ENCODE data around the gene LDB1.

Gene LDB1

GRCh38 chr10:102069071-102069470 lies 51.1 kb downstream of the LDB1 start:
- intact Hi-C loops (cut with DNase I): no loop called here
- DNase-seq: no peak

GRCh38 chr10:102068216-102068615 lies 52.0 kb downstream of the LDB1 start:
- intact Hi-C loops (cut with DNase I): no loop called here
- no peak for DNase-seq

- intact Hi-C loops (cut with DNase I): loop anchor here (2.0 kb wide), 1 partner anchor 51 kb away; no protein-coding TSS in a partner anchor
- no peak for DNase-seq
Measured at GRCh38 chr10:102067091-102067916, 52.9 kb downstream of the LDB1 start.

GRCh38 chr10:102066399-102067088 lies 53.6 kb downstream of the LDB1 start:
- intact Hi-C loops (cut with DNase I): loop anchor here (2.0 kb wide), 1 partner anchor 52 kb away; no protein-coding TSS in a partner anchor
- no peak for DNase-seq

GRCh38 chr10:102065561-102066398 lies 54.4 kb downstream of the LDB1 start:
- intact Hi-C loops (cut with DNase I): loop anchor here (2.0 kb wide), 1 partner anchor 53 kb away; no protein-coding TSS in a partner anchor
- DNase-seq: peak in 32 of 42 donors; percentile 10 to 58 (median 34)

- intact Hi-C loops (cut with DNase I): no loop called here
- peak; percentile 37 to 94 (median 87) for DNase-seq
Measured at GRCh38 chr10:102064868-102065560, 55.2 kb downstream of the LDB1 start, which contains the start of gene HPS6. Gene HPS6, plus strand, starts transcription at chr10:102065349. Its CDS starts 126 bp downstream, at chr10:102065475.

GRCh38 chr10:102064503-102064867 lies 55.7 kb downstream of the LDB1 start:
- DNase-seq: no peak
- intact Hi-C loops (cut with DNase I): no loop called here

GRCh38 chr10:102059987-102060386 lies 60.2 kb downstream of the LDB1 start:
- no peak for DNase-seq
- intact Hi-C loops (cut with DNase I): no loop called here
